Calu3 (cell line): ENCODE data around the gene ARL3. TPM values are rescaled to one million over a fixed set of nuclear protein-coding genes. Genes with fewer than 3 reads are reported as not detected.
"Not testable (repeated sequence)": the region's sequence is repeated elsewhere in the genome, so short reads cannot be mapped to it uniquely, and the experiment has no call there.

ENCODE experiments used
- BruUV-seq: library from RNA; stranded (reverse); fragments of 400-500 nt; replicated peaks from 2 replicates; lab custom pipeline; 2021; lab: Mats Ljungman, UMichigan
- CTCF ChIA-PET: fragments of 300-600 bp; sonication (Branson Sonifier 250); formaldehyde crosslinking; loops from one replicate; lab custom pipeline; 2022; ENCODE audit warnings: antibody characterized with exemption; lab: Charles Lee
- DNase-seq: peaks from one replicate; pipeline ENCODE4 v3.0.0; 2022
- H3K27ac Mint-ChIP-seq: one replicate; pipeline ENCODE4 v1.8.0; 2022; ENCODE audit warnings: mixed read lengths; ENCODE audit not compliant: unreplicated experiment
- H3K27me3 Mint-ChIP-seq: one replicate; pipeline ENCODE4 v1.8.0; 2022; ENCODE audit warnings: mixed read lengths; ENCODE audit not compliant: unreplicated experiment
- H3K36me3 Mint-ChIP-seq: one replicate; pipeline ENCODE4 v1.8.0; 2022; ENCODE audit warnings: mild to moderate bottlenecking, moderate library complexity, mixed read lengths; ENCODE audit not compliant: insufficient read depth, unreplicated experiment
- H3K4me1 Mint-ChIP-seq: one replicate; pipeline ENCODE4 v1.8.0; 2022; ENCODE audit warnings: mild to moderate bottlenecking, low read depth, mixed read lengths; ENCODE audit not compliant: unreplicated experiment
- H3K4me3 Mint-ChIP-seq: one replicate; pipeline ENCODE4 v1.8.0; 2022; ENCODE audit warnings: mild to moderate bottlenecking, low read depth, moderate library complexity, mixed read lengths; ENCODE audit not compliant: unreplicated experiment
- H3K9me3 Mint-ChIP-seq: one replicate; pipeline ENCODE4 v1.8.0; 2022; ENCODE audit warnings: low read depth, mixed read lengths; ENCODE audit not compliant: unreplicated experiment
- intact Hi-C: fragments of 100-400 bp; cut with micrococcal nuclease; formaldehyde crosslinking; loops from one replicate; pipeline ENCODE4 v1.10.0; 2022; ENCODE audit not compliant: unreplicated experiment
- total RNA-seq: library from RNA; stranded (reverse); gene quantifications from 2 replicates; pipeline ENCODE4 v1.2.3, GENCODE V29; 2022
- TF ChIP-seq, protein P1 (sequence below): fragments of 200-600 bp; IDR thresholded peaks from one replicate; pipeline ENCODE4 v1.8.0; 2022; ENCODE audit warnings: antibody characterized with exemption; ENCODE audit not compliant: unreplicated experiment

Gene ARL3
- total RNA-seq, 1 experiment from 2014 or later, result 5.6 TPM

DNA sequence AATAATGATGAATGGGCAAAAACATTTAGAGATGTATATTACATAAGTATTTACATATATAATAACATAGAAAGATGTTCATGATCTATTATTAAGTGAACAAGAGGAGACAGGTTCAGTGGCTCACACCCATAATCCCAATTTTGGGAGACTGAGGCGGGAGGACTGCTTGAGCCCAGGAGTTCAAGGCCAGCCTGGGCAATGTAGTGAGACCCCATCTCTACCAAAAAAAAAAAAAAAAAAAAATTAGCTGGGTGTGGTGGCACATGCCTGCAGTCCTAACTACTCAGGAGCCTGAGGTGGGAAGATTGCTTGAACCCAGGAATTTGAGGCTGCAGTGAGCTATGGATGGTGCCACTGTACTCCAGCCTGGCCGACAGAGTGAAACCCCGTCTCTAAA lies 12.4 kb downstream of the ARL3 start:
- TF ChIP-seq, protein P1, sequence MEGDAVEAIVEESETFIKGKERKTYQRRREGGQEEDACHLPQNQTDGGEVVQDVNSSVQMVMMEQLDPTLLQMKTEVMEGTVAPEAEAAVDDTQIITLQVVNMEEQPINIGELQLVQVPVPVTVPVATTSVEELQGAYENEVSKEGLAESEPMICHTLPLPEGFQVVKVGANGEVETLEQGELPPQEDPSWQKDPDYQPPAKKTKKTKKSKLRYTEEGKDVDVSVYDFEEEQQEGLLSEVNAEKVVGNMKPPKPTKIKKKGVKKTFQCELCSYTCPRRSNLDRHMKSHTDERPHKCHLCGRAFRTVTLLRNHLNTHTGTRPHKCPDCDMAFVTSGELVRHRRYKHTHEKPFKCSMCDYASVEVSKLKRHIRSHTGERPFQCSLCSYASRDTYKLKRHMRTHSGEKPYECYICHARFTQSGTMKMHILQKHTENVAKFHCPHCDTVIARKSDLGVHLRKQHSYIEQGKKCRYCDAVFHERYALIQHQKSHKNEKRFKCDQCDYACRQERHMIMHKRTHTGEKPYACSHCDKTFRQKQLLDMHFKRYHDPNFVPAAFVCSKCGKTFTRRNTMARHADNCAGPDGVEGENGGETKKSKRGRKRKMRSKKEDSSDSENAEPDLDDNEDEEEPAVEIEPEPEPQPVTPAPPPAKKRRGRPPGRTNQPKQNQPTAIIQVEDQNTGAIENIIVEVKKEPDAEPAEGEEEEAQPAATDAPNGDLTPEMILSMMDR, result no peak

DNA sequence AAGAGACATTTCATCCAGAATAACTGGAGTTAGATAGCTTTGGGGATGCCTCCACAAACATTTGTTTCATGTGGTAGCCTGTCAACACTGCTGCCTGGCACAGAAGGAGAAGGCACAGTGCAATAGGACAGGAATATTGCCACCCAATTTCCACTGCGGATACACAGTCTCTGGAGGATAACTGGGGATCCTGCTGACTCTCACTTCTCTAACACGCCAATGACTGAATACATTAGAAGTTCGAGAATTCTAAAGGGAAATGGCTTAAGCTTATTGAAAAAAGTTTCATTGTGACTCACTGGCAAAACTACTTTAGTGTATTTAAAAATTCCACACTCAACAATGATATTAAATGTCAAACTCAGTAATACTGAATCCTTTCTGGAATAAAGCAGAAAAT lies 12.9 kb downstream of the ARL3 start:
- no peak overlapping the region for H3K27ac Mint-ChIP-seq
- H3K36me3 Mint-ChIP-seq, result no peaks in the 10 kb centered on the region
- no TSS peak for BruUV-seq
- no peaks in the 10 kb centered on the region for H3K9me3 Mint-ChIP-seq
- TF ChIP-seq, protein P1, result no peak
- H3K4me3 Mint-ChIP-seq, result no peak overlapping the region
- H3K4me1 Mint-ChIP-seq, result peaks cover 8% of the 10 kb centered on the region
- no peaks in the 10 kb centered on the region for H3K27me3 Mint-ChIP-seq
- CTCF ChIA-PET, result no interaction called here
- intact Hi-C loops, result no loop called here
- no peak for DNase-seq

More for the DNA sequence above, 12.4 kb downstream of the ARL3 start:
- H3K9me3 Mint-ChIP-seq, result no peaks in the 10 kb centered on the region
- CTCF ChIA-PET, result interaction anchor here (0.7 kb wide), 1 partner anchor 112 kb away, joined by 3 read pairs; no protein-coding TSS in a partner anchor
- DNase-seq, result no peak
- H3K4me1 Mint-ChIP-seq, result peaks cover 8% of the 10 kb centered on the region
- intact Hi-C loops, result no loop called here
- no peaks in the 10 kb centered on the region for H3K36me3 Mint-ChIP-seq
- no TSS peak for BruUV-seq
- H3K27ac Mint-ChIP-seq, result no peak overlapping the region
- no peaks in the 10 kb centered on the region for H3K27me3 Mint-ChIP-seq
- no peak overlapping the region for H3K4me3 Mint-ChIP-seq

DNA sequence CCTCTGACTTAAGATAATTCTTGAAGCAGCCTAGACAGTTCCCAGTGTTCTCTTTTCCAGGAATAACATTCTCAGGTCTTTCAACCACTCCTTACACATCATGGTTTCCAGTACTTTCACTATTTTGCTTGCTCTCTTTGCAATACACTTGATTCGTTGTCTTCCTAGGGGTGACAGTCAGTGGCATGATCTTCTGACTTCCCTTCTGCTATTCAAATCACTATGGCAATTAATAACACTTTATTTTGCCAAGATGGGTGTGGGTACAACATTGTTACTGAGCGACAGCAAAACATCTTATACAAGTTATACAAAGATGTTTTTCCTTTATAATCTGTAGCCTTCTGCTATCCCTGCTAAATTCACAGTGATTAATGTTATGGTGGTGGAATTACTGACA lies 15.3 kb downstream of the ARL3 start:
- Mint-ChIP-seq H3K27ac (no peak overlapping the region), H3K4me1 (no peaks in the 10 kb centered on the region), H3K4me3 (no peak overlapping the region), H3K36me3 (no peaks in the 10 kb centered on the region), H3K9me3 (no peaks in the 10 kb centered on the region), H3K27me3 (no peaks in the 10 kb centered on the region)
- TF ChIP-seq, protein P1, result no peak
- no TSS peak for BruUV-seq
- CTCF ChIA-PET, result no interaction called here
- no peak for DNase-seq
- intact Hi-C loops, result no loop called here

DNA sequence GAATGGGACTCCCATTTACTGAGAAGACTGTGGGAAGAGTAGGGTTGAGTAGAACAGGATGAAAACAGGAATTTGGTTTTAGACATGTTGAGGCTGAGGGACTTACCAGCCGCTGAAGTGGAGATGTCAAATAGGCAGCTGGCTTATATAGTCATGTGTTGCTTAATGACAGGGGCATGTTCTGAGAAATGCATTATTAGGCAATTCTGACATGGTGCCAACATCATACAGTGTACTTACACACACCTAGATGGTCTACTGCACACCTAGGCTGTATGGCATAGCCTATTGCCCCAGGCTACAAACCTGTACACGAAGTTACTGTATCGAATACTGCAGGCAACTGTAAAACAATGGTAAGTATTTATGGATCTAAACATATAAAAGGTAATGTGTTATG lies 17.5 kb downstream of the ARL3 start:
- TF ChIP-seq, protein P1, result no peak
- DNase-seq, result no peak
- CTCF ChIA-PET, result no interaction called here
- no TSS peak for BruUV-seq
- H3K4me1 Mint-ChIP-seq, result no peaks in the 10 kb centered on the region
- no peaks in the 10 kb centered on the region for H3K27me3 Mint-ChIP-seq
- H3K4me3 Mint-ChIP-seq, result no peak overlapping the region
- no peaks in the 10 kb centered on the region for H3K9me3 Mint-ChIP-seq
- H3K27ac Mint-ChIP-seq, result no peak overlapping the region
- intact Hi-C loops, result no loop called here
- H3K36me3 Mint-ChIP-seq, result no peaks in the 10 kb centered on the region

DNA sequence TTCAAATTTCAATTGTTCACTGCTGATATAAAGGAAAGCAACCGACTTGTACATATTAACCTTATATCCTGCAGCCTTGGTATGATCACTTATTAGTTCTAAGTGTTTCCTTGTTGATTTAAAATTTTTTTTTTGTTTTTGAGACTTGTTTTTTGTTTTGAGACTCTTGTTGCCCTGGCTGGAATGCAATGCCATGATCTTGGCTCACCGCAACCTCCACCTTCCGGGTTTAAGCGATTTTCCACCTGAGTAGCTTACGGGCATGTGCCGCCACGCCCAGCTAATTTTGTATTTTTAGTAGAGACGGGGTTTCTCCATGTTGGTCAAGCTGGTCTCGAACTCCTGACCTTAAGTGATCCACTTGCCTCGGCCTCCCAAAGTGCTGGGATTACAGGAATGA lies 18.8 kb downstream of the ARL3 start:
- H3K36me3 Mint-ChIP-seq, H3K4me3 Mint-ChIP-seq, BruUV-seq, H3K27ac Mint-ChIP-seq, DNase-seq, H3K9me3 Mint-ChIP-seq, intact Hi-C loops, CTCF ChIA-PET, H3K4me1 Mint-ChIP-seq, H3K27me3 Mint-ChIP-seq: not testable (repeated sequence)
